Hepatocyte (in vitro differentiated cells): ENCODE measurements around the gene THOP1.

Source experiments
- CTCF ChIP-seq: fragments of 200-600 bp; sonication (generic); IDR thresholded peaks from 2 replicates; pipeline ENCODE4 v1.5.1; 2016; ENCODE audit warnings: antibody characterized with exemption, mild to moderate bottlenecking; ENCODE audit not compliant: poor library complexity
- EZH2 ChIP-seq: fragments of 200-600 bp; sonication (generic); IDR thresholded peaks from 2 replicates; pipeline ENCODE4 v1.6.1; 2016; ENCODE audit warnings: antibody characterized with exemption, mild to moderate bottlenecking, borderline replicate concordance

GRCh38 chr19:2854849-2855248, 69.5 kb downstream of the THOP1 start:
- TF ChIP-seq CTCF = no peak
- no peak for TF ChIP-seq EZH2
